GM19468 (cell line): ENCODE results near the gene PLBD1.

Experiments
- ATAC-seq: cut with Tn5 transposase; IDR thresholded peaks from one replicate; pipeline ENCODE4 v1.9.1; 2021; ENCODE audit warnings: mild to moderate bottlenecking, moderate library complexity, moderate number of reproducible peaks; ENCODE audit not compliant: unreplicated experiment; ENCODE audit errors: extremely low read depth

The PLBD1 gene

DNA sequence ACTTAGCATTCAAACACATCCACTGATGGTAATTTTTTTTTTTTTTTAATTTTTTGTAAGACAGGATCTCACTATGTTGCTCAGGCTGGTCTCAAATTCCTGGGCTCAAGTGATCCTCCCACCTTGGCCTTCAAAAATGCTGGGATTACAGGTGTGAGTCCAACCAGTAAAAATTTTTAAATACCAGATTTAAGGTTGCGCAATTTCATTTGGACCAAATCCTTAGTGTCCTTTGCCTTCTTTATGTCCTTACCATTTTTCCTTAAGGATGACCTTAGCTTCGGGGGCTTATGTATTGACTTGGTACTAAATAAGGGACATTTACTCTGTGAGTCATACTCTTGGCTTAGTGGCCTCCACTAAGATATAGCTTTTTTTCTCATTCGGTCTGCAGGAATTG lies 4.1 kb upstream of the PLBD1 start:
- ATAC-seq, result no peak

DNA sequence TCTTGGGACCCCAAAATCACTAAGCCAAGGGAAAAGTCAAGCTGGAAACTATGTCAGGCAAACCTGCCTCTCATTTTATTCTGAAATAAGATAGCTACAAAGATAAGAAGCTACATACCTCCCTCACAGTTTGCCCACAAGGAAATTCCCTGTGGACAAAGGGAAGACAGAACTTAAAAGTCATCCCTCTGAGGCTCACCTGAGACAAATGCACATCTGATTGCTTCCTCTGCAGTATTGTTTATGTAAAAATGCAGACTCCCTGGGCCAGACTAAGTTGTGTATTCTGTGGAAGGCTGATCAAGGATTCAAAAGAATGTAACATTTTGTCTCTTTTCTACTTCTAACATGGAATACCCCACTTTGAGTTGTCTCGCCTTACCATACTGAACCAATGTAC lies 2.5 kb upstream of the PLBD1 start:
- ATAC-seq, result no peak

DNA sequence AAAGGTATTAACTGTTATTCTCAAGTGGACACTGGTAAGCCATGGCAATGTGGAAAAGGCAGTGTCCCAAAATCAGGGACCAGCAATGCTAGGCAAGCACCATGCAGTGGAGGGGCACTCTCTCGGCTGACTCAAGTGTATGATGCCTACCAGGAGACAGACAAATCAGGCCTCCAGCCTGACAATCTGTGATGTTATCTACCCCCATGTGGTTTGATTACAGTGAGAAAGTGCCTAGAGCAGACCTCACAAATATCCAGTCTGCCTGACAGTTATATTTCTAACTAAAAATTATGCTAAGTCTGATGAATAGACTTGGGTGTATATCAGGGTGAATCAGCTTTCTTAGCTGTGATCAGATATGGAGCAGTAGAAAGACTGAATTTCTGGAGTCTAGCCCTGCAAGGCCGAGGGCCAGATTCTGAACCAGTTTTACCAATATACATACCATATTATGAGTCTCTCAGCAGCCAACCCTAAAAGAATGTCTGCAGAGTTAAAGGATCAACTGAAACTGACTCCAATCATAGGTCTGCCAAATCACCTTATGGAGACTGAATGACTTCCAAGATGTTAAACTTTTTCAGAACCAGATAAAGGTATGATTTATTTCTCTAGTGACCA lies 3.2 kb downstream of the PLBD1 start:
- no peak for ATAC-seq

DNA sequence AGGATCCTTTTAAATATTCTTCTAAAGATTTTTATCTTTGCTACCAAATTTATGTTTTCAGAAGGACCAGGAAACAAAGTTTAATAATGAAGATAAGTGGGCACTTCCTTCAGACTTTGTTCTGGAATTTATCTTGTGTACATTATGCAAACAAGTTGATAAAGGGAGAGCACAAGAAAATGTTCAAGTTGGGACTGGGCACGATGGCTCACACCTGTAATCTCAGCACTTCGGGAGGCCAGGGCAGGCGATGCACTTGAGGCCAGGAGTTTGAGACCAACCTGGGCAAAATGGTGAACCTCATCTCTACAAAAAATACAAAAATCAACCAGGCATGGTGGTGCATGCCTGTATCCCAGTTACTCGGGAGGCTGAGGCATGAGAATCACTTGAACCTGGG lies 4.6 kb downstream of the PLBD1 start:
- no peak for ATAC-seq

DNA sequence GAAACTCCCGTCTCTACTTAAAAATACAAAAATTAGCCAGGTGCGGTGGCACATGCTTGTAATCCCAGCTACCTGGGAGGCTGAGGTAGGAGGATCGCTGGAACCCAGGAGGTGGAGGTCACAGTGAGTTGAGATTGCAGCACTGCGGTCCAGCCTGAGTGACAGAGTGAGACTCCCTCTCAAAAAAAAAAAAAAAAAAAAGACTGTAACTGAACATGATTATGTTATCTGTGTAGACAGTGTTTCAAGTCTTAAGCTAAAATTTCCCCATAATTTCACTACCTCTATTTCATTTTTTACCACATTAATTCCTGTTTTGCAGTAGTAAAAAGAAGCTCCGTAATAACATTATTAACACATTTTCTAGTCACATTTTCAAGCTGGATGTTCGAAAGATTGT lies 5.4 kb downstream of the PLBD1 start:
- ATAC-seq, result no peak

DNA sequence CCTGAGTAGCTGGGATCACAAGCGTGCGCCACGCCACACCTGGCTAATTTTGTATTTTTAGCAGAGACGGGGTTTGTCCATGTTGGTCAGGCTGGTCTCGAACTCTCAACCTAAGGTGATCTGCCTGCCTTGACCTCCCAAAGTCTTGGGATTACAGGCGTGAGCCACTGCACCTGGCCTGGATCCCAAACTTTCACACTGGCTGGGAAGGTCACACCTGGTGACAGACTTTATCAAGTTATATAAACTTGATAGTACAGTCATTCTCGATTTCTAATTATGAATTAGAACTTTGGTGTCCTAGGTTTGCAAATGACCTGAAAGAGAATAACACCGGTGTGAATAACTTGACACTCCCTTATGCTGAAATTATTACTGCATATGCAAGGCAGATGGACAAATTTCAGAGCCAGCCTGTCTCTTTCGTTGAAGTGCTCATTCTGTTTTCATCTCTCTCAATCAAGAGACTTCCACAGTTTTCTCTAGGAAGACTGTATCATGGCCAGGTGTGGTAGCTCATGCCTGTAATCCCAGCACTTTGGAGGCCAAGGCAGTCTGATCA lies 5.9 kb downstream of the PLBD1 start:
- ATAC-seq, result no peak

DNA sequence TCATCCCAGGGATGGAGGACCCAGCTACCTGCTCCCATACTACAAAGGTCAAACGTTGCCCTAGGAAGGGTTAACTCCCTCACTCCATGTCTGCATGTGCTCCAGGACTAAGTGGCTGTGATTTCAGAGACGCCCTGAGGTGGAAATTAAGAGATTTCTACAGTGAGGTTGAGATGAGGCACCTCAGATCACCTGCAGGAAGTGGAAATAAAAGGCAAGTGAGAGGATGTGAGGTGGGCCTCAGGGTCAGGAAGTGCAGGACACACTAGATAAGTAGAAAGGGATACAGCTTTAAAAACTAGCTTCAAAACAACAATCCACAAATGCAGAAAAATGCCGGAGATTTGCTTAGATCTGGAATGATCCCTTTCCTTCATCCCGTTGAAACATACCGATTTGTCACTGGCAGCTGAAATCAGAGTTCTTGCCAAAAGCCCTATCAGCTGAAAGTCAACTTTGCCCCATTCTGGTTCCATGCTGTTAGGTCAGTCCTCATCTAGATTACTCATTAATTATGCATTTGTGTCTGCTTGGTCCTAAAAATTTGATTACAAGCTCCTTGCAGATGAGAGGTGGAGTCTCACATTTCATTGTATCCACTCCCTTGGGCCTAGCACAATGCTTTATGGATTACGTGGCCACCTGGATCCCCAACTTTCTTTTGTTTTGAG lies 6.6 kb downstream of the PLBD1 start:
- no peak for ATAC-seq

DNA sequence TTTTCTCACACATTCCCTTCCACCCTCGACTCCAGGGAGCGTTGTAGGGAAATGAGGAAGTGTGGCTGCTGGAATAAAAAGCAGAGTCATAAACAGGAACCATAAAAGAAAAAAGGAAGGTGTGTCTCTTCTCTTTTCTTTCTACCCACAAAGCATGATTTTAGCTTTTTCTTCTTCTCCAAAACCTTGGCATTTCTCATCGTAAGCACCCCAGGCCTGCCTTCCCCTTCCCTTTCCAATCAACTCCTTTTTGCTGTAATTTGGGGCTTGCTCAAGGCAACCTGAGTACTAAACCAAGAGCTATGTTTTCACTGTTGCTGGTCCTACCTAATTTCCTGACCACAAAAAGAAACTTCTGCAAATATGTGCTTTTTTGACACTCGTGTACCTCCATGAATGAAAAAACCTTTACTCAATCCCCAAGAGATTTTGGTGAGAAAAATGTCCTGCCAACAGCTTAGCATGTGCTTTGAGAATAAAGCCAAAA lies 9.2 kb downstream of the PLBD1 start:
- ATAC-seq, result no peak

DNA sequence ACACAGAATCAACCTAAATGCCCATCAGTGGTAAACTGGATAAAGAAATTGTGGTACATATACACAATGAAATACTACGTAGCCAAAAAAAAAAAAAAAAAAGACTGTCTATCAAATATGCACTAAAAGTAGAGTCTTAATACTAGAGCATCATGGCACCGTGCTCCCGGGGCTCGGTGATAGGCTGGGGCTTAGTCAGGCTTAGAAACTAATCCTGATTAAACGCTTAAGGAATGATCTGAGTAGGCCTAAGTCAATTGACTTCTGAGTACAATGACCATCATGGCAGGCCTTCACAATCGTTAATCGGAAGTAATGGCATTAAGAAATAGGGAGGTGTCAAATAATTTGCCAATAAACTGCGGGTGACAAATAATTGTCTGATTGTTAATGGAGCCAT lies 9.7 kb downstream of the PLBD1 start:
- no peak for ATAC-seq

DNA sequence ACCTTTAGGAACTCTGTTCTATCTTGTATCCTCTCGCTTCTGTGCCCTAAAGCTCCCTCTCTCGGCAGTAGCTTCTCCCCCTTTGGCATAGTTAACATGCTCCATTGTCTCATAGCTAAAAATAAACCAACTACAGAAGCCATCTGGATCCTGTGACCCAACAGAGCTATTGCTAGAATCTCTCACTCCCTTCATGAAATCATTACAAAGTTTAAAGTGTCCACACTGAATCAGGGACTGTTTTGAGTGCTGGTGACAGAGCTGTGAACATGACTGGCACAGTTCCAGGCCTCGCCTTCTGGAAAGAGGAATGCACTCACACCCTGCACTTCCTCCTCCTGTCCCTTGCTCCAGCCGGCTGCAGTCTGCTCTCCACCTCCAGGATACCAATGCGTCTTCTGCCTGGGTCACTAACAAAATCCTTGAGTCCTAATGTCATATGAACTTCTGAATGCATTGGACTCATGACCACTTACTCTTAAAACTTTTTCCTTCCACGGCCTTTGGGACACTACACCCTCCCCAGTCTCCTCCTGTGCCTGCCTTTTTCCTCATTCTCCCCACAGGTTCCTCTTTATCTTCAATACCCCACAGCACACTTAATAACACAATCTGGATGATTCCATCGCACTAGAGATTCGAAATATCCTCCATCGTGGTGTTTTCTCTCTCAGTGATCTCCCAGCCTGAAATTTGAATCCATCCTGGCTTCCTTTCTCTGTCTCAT lies 13.2 kb downstream of the PLBD1 start:
- no peak for ATAC-seq

DNA sequence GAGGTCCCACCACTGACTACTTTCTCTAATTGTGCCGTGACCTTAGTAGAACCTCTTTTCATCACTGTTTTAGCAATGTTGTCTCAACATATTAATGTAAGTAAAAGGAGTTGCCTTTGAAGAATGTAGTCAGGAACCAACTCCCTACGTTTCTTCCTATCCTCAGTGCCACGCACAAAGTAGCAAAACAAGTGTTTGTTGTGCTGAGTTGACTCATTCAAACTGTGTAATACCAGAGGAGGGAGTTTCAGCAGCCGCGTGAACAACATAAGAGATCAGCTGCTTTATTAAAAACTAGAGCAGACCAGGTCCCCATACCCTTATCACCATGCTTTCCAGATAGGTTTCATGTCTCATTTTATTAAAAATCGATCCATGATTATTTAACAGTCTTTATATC lies 19.1 kb downstream of the PLBD1 start:
- no peak for ATAC-seq

DNA sequence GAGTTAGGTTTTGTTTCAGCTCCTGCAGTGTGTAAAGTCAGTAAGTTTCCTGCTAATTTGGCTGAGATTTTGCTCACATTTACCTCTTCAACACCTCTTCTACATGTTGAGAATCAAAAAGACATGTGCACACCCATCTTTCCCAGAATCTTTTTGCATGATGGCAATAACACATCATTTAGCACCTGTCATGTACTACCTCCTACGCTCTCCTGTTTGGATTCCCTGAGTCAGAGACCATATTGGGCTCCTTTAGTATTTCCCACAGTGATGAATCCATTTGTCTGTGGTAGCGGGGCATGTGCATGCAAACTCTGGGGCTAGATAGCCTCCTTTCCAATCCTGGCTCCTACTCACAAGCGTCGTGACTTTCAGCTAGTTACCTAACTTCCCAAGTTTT lies 20.1 kb downstream of the PLBD1 start:
- no peak for ATAC-seq

DNA sequence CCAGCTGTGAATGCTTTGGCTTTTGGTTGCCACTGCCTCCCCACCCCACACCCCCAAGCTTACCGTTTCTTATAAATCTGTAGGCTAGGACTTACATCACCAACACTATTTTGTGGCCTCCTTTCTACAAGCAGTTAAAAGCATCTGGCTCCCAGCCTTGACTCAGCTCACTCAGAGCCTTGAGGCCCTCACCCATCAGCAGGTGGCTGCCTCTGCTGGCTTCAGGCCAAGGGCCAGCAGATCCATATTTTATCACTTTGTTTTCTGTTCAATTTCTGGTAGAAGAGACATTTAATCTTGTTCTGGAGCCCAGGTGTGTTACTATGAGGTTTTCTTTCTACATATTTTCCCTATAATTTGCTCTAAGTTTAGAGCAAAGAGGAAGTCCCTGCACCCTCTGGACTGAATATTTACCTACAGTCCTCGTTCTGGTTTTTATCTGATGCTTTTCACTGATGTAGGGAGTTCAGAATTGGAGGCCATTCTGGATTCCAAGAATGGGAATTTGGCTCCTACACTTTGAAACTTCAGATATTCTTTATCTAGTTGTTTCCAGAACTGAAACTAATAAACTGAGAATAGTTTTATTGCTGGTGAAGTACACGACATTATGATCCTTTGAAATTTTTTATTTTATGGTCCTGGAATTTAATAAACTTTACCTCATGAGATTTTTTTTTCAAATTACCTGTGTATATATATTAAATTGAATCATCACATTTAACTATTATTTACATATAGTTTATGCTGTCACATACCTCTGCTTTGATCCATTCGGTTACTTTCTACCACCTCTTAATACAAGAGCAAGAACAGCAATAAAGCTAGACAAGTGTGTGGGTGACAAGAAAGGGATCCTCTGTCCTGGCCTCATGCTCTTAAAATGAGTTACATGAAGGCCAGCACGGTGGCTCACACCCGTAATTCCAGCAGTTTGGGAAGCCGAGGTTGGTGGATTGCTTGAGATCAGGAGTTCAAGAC lies 22.2 kb downstream of the PLBD1 start:
- no peak for ATAC-seq

DNA sequence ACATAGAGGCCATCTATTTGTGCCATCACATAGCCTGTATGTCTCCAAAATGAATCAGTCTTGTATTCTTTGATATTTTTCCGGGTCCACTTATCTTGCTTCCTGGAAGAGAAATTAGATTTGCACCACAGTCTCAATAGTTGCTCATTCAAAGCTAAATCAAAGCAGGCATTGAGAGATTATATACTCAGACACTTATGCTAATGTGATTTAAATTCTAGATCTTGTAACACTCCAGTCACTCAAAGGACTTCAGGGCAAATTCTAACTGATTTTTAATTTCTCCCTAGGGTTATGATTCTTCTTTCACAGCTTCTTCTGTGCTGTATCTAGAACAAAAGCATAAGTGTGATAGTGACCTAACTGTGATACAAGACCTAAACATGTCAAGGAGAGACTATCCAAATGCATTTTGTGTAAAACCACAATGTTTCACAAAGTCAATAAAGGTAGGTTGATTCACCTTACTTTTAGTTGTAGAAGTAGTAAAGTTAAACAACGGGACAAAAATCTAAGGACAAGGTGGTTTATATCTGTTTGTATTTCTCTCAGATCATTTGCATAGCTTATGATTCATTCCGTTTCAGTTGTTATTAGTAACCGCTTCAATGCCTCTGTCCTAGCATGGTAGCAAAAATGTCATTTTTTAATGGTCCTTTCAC lies 26.8 kb downstream of the PLBD1 start:
- no peak for ATAC-seq

DNA sequence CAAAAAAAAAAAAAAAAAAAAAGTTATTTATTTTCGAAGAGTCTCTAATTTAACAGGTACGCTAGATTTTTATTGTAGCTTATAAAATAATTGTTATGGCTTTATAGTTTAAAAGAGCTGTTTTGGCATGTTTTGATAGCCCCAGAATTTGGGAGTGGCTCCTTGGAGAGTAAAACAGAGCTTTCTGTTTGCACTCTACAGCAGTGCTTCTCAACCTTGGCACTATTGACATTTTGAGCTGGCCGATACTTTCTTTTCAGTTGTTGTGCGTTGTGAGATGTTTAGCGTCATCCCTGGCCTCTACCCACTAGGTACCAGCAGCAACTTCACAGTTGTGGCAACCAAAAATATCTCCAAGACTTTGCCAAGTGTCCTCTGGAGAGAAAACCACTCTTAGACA lies 30.6 kb downstream of the PLBD1 start:
- ATAC-seq, result no peak

DNA sequence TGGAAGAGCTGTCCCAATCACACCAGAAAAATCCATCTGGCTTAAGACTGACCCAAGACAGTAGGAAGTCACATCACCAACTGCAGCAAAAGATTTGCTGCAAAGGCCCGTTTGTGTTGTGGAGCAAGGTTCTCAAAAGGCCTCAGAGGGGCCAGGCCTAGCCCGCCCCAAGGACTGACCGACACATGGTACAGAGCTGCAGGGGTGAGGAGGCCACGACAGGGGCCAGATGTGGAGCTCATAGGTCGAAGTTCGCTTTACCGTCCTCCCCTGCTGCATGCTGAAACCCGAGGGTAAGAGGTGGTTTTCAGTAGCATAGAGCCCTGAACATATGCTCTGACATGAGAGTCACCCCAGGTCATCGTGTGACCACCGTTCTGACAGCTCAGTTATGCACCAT lies 35.5 kb downstream of the PLBD1 start:
- no peak for ATAC-seq

DNA sequence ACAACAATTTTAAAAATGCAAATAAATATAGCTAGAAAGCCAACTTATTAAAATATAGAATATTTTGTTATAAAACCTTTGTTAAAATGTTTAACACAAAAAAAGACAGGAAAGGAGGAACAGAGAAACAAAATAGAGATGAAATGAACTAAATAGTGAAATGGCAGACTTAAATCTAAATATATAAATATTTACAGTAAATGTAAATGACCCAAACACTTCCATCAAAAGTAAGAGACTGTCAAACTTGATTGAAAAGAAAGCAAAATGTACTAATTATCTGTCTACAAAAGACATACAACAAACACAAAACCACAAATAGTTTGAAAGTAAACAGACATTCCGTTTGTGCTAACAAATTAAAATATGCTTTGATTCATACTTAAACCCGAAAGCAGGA lies 41.7 kb downstream of the PLBD1 start:
- no peak for ATAC-seq

DNA sequence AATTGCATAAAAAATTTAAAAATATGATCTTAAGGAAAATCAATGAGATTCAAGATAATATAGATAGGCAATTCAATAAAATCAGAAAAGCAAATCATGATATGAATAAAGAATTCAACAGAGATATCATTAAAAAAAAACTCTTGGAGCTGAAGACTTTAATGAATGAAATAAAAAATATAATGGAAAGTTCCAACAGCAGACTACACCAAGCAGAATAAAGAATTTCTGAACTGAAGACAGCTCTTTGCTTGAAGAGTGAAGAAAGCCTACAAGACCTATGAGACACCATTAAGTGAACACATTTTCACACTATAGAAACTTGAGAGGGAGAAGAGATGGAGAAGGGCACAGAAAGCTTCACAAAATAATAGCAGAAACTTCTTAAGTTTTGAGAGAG lies 45.9 kb downstream of the PLBD1 start:
- ATAC-seq, result no peak

DNA sequence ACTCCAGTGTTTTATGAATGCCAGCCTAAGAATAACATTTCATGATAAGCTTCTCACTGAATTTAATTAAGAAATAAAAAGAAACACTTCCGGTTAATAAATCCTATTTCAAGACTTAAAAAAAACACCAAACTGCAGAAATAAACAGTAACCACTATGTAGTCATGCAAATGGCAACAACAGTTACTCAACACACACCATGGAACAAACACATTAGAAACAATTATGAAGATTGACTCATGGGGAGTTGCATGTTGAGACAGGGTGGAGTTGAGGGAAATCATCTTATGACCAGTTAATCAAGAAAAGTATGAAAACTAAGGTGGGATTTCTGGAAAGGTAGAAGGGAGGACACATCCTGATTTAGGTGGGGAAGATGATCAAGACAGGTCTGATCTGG lies 52.7 kb downstream of the PLBD1 start:
- ATAC-seq, result no peak
